ENCODE measurements around the gene CDK18. TPM values are rescaled to one million over a fixed set of nuclear protein-coding genes. Genes with fewer than 3 reads are reported as not detected.

Gene CDK18
- total RNA-seq, 1 donor from 2014 or later = 27.0 TPM

DNA sequence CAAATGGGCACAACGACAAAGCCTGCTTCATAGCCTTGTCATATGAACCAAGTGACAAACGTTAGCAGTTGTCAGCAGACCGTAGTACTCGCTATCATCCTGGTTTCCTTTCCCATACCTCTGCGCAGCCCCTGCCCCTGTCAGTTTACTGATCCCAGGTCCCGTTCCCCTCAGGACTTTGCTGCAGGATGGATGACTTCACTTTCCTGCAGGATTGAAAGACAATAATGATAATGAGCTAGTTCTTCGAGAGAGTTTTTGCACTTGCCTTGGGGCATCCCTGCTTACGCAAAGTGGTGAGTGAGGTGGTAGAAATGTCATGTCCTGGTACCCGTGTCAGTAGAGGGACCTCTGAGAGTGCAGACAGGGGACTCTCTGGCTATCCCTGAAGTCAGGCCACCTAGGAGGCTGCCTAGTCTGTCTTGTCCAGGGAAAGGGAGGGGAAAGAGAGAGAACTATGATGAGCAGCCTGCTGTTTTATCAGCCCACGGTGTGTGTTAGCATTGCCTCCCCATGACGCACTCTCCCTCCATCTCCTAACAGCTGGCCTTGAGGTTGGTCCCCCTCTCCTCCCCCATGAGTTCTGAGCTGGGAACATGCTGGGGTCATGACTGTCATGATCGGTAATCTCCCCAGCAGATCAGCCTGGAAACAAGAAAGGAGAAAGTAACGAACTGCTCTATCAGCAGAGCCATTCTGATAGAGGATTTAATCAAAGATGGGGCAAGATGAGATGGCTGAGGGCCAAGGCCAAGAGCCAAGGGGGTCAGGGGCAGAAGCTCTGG is 73.6 kb downstream of the CDK18 start:
- no peaks in the 10 kb centered on the region for H3K27me3 ChIP-seq
- no peaks in the 10 kb centered on the region for H3K36me3 ChIP-seq
- peaks cover 8% of the 10 kb centered on the region for H3K4me1 ChIP-seq
- intact Hi-C loops (cut with DNase I) = no loop called here
- H3K9me3 ChIP-seq = no peaks in the 10 kb centered on the region
- TF ChIP-seq POLR2A (IDR thresholded peaks at IDR 0.05) (no peak), POLR2AphosphoS5 (IDR thresholded peaks at IDR 0.05; ENCODE audit: insufficient read depth in 1 of 2, low read depth in 1 of 2) (no peak)
- TF ChIP-seq, protein P1, sequence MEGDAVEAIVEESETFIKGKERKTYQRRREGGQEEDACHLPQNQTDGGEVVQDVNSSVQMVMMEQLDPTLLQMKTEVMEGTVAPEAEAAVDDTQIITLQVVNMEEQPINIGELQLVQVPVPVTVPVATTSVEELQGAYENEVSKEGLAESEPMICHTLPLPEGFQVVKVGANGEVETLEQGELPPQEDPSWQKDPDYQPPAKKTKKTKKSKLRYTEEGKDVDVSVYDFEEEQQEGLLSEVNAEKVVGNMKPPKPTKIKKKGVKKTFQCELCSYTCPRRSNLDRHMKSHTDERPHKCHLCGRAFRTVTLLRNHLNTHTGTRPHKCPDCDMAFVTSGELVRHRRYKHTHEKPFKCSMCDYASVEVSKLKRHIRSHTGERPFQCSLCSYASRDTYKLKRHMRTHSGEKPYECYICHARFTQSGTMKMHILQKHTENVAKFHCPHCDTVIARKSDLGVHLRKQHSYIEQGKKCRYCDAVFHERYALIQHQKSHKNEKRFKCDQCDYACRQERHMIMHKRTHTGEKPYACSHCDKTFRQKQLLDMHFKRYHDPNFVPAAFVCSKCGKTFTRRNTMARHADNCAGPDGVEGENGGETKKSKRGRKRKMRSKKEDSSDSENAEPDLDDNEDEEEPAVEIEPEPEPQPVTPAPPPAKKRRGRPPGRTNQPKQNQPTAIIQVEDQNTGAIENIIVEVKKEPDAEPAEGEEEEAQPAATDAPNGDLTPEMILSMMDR (IDR thresholded peaks at IDR 0.05) = no peak
- H3K4me3 ChIP-seq = no peak overlapping the region
- DNase-seq (ENCODE audit: extremely low spot score in 2 of 2) = peak in 1 of 2 donors; percentile 70
- H3K27ac ChIP-seq = no peak overlapping the region

DNA sequence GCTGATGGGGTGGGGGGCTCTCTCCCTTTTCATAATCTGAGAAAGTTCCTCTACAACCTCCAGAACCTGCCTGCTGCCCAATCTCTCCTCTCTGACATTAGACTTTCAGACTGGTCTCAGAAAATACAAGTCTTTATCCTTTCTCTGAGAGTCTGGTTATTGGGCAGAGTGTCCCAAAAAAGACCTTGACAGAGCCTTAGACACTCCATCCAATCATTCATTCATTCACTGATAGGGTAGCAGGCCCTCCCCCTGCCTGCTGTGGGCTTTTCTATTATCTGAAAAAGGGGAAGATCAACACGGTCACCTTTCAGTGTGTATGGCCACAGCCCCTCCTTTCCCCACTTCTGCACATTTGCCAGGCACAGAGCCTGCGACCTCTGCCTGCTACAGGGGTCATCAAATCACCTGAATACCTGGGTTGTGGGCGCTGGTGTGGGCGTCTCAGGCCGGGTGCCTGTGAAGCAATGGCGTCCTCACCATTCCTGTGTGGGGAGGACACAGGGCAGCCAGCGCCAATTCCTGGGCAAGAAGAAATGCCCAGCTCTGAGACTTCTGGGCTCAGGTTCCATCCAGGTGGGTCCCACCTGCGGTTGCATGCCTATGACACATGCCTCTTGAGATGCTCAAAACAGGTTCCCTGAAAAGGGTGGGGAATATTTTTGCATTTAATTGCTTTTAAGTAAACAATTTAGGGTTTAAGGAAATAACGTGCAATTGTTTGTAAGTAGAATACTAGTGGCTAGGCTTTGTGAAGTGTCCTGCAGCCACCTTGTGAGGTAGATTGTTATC is 74.5 kb downstream of the CDK18 start:
- Histone ChIP-seq H3K36me3 (no peaks in the 10 kb centered on the region), H3K4me1 (peaks cover 16% of the 10 kb centered on the region), H3K9me3 (no peaks in the 10 kb centered on the region), H3K27ac (no peak overlapping the region), H3K4me3 (no peak overlapping the region), H3K27me3 (no peaks in the 10 kb centered on the region)
- no peak for TF ChIP-seq POLR2A (IDR thresholded peaks at IDR 0.05)
- TF ChIP-seq, protein P1 (IDR thresholded peaks at IDR 0.05) = no peak
- TF ChIP-seq POLR2AphosphoS5 (IDR thresholded peaks at IDR 0.05; ENCODE audit: insufficient read depth in 1 of 2, low read depth in 1 of 2) = no peak
- DNase-seq (ENCODE audit: extremely low spot score in 2 of 2) = peak in 1 of 2 donors; percentile 67
- intact Hi-C loops (cut with DNase I) = no loop called here

DNA sequence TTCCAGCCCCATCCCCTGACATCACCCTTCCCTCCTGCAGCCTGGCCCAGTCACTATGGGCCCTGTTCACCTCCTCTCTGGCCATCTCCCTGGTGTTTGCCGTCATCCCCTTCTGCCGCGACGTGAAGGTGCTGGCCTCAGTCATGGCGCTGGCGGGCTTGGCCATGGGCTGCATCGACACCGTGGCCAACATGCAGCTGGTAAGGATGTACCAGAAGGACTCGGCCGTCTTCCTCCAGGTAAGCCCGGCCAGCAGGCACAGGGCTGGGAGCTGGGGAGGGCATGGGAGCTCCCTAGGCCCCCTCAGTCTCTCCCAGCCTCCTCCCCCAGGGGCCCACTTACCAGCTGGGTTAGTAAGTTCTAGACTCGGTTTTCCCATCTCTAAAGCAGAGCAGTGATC is 75.2 kb downstream of the CDK18 start:
- H3K27ac ChIP-seq = no peak overlapping the region
- no peak for DNase-seq (ENCODE audit: extremely low spot score in 2 of 2)
- TF ChIP-seq POLR2AphosphoS5 (IDR thresholded peaks at IDR 0.05; ENCODE audit: insufficient read depth in 1 of 2, low read depth in 1 of 2) (no peak), POLR2A (IDR thresholded peaks at IDR 0.05) (no peak)
- TF ChIP-seq, protein P1 (IDR thresholded peaks at IDR 0.05) = no peak
- no peak overlapping the region for H3K4me3 ChIP-seq
- H3K9me3 ChIP-seq = no peaks in the 10 kb centered on the region
- peaks cover 16% of the 10 kb centered on the region for H3K4me1 ChIP-seq
- H3K27me3 ChIP-seq = no peaks in the 10 kb centered on the region
- no peaks in the 10 kb centered on the region for H3K36me3 ChIP-seq
- intact Hi-C loops (cut with DNase I) = no loop called here

DNA sequence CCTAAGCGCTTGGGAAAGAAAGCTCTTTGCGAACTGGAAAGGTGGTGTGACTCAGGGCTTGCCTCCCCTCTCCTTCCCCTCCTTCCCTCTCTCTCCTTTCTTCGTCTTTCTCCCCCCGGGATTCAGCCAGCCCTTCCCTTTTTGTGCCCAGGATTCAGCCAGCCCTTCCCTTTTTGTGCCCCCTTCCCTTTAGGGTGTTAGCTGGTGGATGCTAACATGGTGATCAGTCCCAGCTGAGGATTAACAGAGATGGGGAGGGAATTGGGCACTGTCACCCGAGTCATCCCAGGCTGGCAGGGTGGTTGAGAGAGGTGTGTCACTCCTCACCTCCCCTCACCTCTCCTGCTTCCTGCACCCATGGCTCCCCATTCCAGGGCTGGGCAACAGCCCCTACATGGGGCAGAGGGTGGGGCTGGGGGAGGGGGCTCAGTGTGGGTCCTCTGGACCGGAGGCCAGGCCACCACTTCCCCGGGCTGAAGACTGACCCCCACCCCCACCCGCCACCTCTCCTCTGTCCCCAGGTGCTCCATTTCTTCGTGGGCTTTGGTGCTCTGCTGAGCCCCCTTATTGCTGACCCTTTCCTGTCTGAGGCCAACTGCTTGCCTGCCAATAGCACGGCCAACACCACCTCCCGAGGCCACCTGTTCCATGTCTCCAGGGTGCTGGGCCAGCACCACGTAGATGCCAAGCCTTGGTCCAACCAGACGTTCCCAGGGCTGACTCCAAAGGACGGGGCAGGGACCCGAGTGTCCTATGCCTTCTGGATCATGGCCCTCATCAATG is 75.9 kb downstream of the CDK18 start:
- no peaks in the 10 kb centered on the region for H3K9me3 ChIP-seq
- H3K36me3 ChIP-seq = no peaks in the 10 kb centered on the region
- H3K4me1 ChIP-seq = peaks cover 16% of the 10 kb centered on the region
- H3K27me3 ChIP-seq = no peaks in the 10 kb centered on the region
- intact Hi-C loops (cut with DNase I) = no loop called here
- DNase-seq (ENCODE audit: extremely low spot score in 2 of 2) = no peak
- no peak overlapping the region for H3K4me3 ChIP-seq
- TF ChIP-seq POLR2A (IDR thresholded peaks at IDR 0.05) = no peak
- TF ChIP-seq, protein P1 (IDR thresholded peaks at IDR 0.05) = no peak
- no peak for TF ChIP-seq POLR2AphosphoS5 (IDR thresholded peaks at IDR 0.05; ENCODE audit: insufficient read depth in 1 of 2, low read depth in 1 of 2)
- H3K27ac ChIP-seq = no peak overlapping the region
